ENCODE results near the gene CAPN9. TPM values are rescaled to one million over a fixed set of nuclear protein-coding genes. Genes with fewer than 3 reads are reported as not detected.

The CAPN9 gene
- total and polyA plus RNA-seq, 4 donors: not detected

DNA sequence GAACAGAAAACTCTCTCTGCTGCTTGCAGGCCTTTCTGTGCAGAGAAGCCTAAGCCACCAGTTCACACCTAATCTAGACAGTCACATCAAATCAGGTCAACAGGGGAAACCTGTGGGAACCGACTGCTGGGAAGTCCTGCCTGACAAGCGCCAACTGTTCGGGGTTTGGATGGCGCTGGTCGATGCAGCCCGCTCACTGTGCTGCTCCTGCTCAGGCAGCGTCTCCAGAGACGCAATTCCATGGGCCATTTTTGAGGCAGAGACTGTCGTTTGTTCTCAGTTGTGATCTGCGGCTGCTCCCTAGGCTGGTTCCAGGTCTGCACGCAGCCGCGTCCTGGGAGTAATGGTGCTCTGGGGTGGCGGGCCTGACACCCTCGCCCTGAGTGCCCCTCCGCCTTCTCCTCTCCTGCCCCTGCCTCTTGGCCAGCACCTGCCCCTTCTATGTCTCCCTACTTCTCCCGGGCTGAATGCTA is 34.7 kb upstream of the CAPN9 start:
- TF ChIP-seq HNF4A (conservative IDR thresholded peaks at IDR 0.05): no peak
- TF ChIP-seq, protein P1, sequence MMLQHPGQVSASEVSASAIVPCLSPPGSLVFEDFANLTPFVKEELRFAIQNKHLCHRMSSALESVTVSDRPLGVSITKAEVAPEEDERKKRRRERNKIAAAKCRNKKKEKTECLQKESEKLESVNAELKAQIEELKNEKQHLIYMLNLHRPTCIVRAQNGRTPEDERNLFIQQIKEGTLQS (IDR thresholded peaks at IDR 0.05): peak; percentile 20
- no peak for TF ChIP-seq GABPA (IDR thresholded peaks at IDR 0.05 in 1 of 2, conservative IDR thresholded peaks at IDR 0.05 in 1 of 2)
- TF ChIP-seq YY1 (IDR thresholded peaks at IDR 0.05): no peak
- TF ChIP-seq TAF1 (conservative IDR thresholded peaks at IDR 0.05): peak; percentile 35
- TF ChIP-seq, protein P2, sequence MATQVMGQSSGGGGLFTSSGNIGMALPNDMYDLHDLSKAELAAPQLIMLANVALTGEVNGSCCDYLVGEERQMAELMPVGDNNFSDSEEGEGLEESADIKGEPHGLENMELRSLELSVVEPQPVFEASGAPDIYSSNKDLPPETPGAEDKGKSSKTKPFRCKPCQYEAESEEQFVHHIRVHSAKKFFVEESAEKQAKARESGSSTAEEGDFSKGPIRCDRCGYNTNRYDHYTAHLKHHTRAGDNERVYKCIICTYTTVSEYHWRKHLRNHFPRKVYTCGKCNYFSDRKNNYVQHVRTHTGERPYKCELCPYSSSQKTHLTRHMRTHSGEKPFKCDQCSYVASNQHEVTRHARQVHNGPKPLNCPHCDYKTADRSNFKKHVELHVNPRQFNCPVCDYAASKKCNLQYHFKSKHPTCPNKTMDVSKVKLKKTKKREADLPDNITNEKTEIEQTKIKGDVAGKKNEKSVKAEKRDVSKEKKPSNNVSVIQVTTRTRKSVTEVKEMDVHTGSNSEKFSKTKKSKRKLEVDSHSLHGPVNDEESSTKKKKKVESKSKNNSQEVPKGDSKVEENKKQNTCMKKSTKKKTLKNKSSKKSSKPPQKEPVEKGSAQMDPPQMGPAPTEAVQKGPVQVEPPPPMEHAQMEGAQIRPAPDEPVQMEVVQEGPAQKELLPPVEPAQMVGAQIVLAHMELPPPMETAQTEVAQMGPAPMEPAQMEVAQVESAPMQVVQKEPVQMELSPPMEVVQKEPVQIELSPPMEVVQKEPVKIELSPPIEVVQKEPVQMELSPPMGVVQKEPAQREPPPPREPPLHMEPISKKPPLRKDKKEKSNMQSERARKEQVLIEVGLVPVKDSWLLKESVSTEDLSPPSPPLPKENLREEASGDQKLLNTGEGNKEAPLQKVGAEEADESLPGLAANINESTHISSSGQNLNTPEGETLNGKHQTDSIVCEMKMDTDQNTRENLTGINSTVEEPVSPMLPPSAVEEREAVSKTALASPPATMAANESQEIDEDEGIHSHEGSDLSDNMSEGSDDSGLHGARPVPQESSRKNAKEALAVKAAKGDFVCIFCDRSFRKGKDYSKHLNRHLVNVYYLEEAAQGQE (IDR thresholded peaks at IDR 0.05): no peak
- TF ChIP-seq, protein P3, sequence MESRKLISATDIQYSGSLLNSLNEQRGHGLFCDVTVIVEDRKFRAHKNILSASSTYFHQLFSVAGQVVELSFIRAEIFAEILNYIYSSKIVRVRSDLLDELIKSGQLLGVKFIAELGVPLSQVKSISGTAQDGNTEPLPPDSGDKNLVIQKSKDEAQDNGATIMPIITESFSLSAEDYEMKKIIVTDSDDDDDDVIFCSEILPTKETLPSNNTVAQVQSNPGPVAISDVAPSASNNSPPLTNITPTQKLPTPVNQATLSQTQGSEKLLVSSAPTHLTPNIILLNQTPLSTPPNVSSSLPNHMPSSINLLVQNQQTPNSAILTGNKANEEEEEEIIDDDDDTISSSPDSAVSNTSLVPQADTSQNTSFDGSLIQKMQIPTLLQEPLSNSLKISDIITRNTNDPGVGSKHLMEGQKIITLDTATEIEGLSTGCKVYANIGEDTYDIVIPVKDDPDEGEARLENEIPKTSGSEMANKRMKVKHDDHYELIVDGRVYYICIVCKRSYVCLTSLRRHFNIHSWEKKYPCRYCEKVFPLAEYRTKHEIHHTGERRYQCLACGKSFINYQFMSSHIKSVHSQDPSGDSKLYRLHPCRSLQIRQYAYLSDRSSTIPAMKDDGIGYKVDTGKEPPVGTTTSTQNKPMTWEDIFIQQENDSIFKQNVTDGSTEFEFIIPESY (IDR thresholded peaks at IDR 0.05): no peak
- no peak for TF ChIP-seq NR2F2 (IDR thresholded peaks at IDR 0.05)
- no peak for TF ChIP-seq RAD21 (IDR thresholded peaks at IDR 0.05)
- TF ChIP-seq, protein P4, sequence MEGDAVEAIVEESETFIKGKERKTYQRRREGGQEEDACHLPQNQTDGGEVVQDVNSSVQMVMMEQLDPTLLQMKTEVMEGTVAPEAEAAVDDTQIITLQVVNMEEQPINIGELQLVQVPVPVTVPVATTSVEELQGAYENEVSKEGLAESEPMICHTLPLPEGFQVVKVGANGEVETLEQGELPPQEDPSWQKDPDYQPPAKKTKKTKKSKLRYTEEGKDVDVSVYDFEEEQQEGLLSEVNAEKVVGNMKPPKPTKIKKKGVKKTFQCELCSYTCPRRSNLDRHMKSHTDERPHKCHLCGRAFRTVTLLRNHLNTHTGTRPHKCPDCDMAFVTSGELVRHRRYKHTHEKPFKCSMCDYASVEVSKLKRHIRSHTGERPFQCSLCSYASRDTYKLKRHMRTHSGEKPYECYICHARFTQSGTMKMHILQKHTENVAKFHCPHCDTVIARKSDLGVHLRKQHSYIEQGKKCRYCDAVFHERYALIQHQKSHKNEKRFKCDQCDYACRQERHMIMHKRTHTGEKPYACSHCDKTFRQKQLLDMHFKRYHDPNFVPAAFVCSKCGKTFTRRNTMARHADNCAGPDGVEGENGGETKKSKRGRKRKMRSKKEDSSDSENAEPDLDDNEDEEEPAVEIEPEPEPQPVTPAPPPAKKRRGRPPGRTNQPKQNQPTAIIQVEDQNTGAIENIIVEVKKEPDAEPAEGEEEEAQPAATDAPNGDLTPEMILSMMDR (IDR thresholded peaks at IDR 0.05; ENCODE audit: low read depth, low read length, missing input control): no peak
- no peak for TF ChIP-seq FOXA1 (IDR thresholded peaks at IDR 0.05)
- no peak for TF ChIP-seq SP1 (IDR thresholded peaks at IDR 0.05)
- no peak for TF ChIP-seq JUND (IDR thresholded peaks at IDR 0.05)
- no peak for TF ChIP-seq FOXA2 (IDR thresholded peaks at IDR 0.05)
- peak in 1 of 2 donors; percentile 44 for TF ChIP-seq EGR1 (IDR thresholded peaks at IDR 0.05; ENCODE audit: low read depth in 2 of 2)
- TF ChIP-seq RXRA (IDR thresholded peaks at IDR 0.05): no peak
- no peaks in the 10 kb centered on the region for H3K27me3 ChIP-seq (ENCODE audit: control insufficient read depth in 4 of 4, insufficient read depth in 4 of 4, low read length in 3 of 4)
- WGBS: 45% methylated on average over 17 of the region's 17 CpGs
- peak overlapping the region; percentile 55 to 87 (median 84) for H3K4me3 ChIP-seq (ENCODE audit: low read depth in 1 of 3, low read length in 3 of 3)
- no peak for DNase-seq (ENCODE audit: low spot score)
- H3K36me3 ChIP-seq (ENCODE audit: control insufficient read depth in 4 of 4, insufficient read depth in 3 of 4, low read depth in 1 of 4, low read length in 3 of 4): peaks cover 3 to 10% (median 7%) of the 10 kb centered on the region in 4 donors
- peak overlapping the region; percentile 44 to 85 for H3K27ac ChIP-seq (ENCODE audit: low read depth in 1 of 2, low read length in 2 of 2)
- H3K4me1 ChIP-seq (ENCODE audit: control insufficient read depth in 4 of 4, insufficient read depth in 4 of 4, low read length in 3 of 4): peaks cover 5 to 76% (median 58%) of the 10 kb centered on the region in 4 donors
- peak overlapping the region; percentile 76 to 90 for H3K9ac ChIP-seq (ENCODE audit: low read depth in 1 of 2, low read length in 2 of 2)
- no peaks in the 10 kb centered on the region for H3K9me3 ChIP-seq (ENCODE audit: control insufficient read depth in 4 of 4, low read length in 3 of 4)

DNA sequence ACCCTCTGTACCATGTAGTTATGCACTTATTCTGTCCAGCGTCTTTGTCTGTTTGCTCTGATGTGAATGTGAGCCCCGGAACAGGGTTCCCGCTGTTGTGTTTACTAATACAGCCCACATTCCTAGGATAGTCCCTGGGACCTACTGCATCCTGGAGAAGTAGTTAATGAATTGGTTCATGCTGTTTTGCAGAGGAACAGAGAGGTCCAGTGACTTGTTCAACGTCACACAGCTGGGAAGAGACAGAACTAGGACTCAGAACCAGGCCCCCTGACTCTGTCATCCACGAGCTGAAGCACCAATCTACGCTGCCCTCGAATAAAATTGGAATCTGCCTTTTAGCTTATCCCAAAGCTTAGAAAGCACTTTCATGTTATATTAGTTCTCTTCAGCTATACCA is 34.0 kb upstream of the CAPN9 start:
- 38% methylated on average over 7 of the region's 7 CpGs for WGBS
- H3K27me3 ChIP-seq (ENCODE audit: control insufficient read depth in 4 of 4, insufficient read depth in 4 of 4, low read length in 3 of 4): no peaks in the 10 kb centered on the region
- H3K4me1 ChIP-seq (ENCODE audit: control insufficient read depth in 4 of 4, insufficient read depth in 4 of 4, low read length in 3 of 4): peaks cover 4 to 71% (median 52%) of the 10 kb centered on the region in 4 donors
- H3K27ac ChIP-seq (ENCODE audit: low read depth in 1 of 2, low read length in 2 of 2): peak overlapping the region; percentile 44 to 85
- H3K9me3 ChIP-seq (ENCODE audit: control insufficient read depth in 4 of 4, low read length in 3 of 4): no peaks in the 10 kb centered on the region
- DNase-seq (ENCODE audit: low spot score): no peak
- H3K4me3 ChIP-seq (ENCODE audit: low read depth in 1 of 3, low read length in 3 of 3): peak overlapping the region; percentile 55 to 87 (median 84)
- peak overlapping the region; percentile 76 to 90 for H3K9ac ChIP-seq (ENCODE audit: low read depth in 1 of 2, low read length in 2 of 2)
- peaks cover 0 to 7% (median 6%) of the 10 kb centered on the region in 4 donors for H3K36me3 ChIP-seq (ENCODE audit: control insufficient read depth in 4 of 4, insufficient read depth in 3 of 4, low read depth in 1 of 4, low read length in 3 of 4)
- TF ChIP-seq, protein P5, sequence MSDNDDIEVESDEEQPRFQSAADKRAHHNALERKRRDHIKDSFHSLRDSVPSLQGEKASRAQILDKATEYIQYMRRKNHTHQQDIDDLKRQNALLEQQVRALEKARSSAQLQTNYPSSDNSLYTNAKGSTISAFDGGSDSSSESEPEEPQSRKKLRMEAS (IDR thresholded peaks at IDR 0.05): no peak
- TF ChIP-seq YY1 (IDR thresholded peaks at IDR 0.05) (no peak), HNF4A (conservative IDR thresholded peaks at IDR 0.05) (no peak), HNF4G (IDR thresholded peaks at IDR 0.05) (no peak), EGR1 (IDR thresholded peaks at IDR 0.05; ENCODE audit: low read depth in 2 of 2) (no peak), GABPA (IDR thresholded peaks at IDR 0.05 in 1 of 2, conservative IDR thresholded peaks at IDR 0.05 in 1 of 2) (no peak), RAD21 (IDR thresholded peaks at IDR 0.05) (no peak)
- TF ChIP-seq, protein P1 (IDR thresholded peaks at IDR 0.05): no peak
- TF ChIP-seq, protein P3 (IDR thresholded peaks at IDR 0.05): no peak

Measured in liver (tissue), 9 donors.